Amniotic stem cell (primary cell): ENCODE data around the gene UTRN.

Source experiments
- DNase-seq: peaks from one replicate; lab custom pipeline; 2025; lab: John Stamatoyannopoulos, UW

Gene UTRN

DNA sequence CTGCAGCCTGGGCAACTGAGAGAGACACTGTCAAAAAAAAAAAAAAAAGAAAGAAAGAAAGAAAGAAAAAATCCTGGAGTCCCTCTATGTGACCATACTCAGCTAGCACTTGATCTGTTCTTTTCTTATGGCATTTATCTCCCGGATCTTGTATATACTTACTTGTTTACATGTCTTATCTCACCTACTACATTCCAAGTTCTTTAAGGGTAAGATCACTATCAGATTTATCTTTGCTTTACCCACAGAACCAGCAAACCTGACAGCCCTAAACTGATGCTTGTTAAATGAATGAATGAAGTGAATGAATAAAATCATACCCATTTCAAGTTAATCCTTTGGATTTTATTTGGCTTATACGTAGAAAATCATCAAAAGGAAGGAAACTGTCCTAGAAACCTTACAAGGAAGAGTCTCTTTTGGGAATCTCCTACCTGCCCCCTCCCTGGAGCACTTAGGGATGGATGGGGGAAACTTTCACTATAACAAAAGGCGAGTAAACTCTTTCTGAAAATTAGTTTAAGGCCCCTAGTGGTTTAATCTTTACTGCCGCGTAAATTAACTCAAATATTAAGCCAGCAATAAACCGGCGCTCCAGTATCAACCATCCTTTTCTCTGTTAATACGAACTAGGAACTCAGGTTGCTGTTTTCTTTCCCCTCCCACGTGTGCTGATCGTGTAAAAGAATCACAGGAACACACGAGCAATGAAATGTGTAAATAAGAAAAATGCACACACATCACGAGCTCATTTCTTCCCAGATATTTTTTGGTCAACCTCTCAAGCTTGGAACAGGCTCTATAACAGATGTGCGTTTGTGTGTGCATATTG, 1.3 kb upstream of the UTRN start:
- no peak for DNase-seq

GRCh38 chr6:144284478-144284782, 705 bp upstream of the UTRN start:
- no peak for DNase-seq

DNA sequence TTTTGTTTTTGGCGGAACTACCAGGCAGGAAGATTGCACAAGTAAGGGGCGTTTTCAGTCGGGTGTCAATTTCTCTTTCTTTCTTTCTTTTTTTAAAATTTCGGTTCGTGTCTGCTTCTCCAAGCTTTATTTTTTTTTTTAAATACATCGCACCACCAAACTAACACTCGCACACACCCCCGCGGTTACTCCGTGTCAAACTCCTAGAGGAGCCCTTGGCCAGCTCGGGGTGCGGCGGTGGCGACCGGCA, 338 bp downstream of the UTRN start:
- DNase-seq = no peak

- no peak for DNase-seq
Measured at GRCh38 chr6:144285798-144286502, 815 bp downstream of the UTRN start.

- DNase-seq = no peak
Measured at GRCh38 chr6:144286503-144287393, 1.6 kb downstream of the UTRN start.

DNA sequence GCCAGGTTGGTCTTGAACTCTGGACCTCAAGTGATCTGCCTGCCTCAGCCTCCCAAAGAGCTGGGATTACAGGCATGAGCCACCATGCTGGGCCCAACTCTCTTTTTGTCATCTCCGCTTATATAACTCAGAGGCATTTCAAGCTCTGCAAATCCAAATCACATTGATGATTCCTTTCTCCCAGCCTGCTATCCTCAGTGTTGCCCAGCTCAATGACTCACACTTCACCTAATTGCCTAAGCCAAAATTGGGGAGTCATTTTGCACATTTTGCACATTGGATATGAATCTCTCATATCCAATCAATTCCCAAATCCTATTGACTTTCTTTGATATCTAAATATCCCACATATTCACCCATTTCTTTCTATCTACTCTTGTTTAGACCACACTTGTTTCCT, 3.9 kb downstream of the UTRN start:
- DNase-seq = no peak

DNA sequence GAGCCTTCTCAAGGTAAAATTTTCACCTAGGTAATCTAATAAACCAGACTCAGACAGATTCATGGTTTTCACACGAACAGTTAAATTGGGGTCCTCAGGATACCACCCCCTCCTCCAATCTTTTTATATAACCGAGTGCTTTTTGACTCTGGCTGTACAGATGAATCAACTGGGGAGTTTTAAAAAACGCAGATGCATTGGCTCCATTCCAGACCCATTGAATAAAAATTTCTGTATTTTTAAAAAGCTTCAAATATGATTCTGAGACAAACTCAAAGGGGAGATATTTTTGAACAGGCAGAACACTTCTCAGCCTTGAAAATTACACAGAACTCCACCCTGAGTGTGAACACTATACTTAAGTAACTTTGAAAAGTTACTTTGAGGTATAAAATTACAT, 7.2 kb downstream of the UTRN start:
- no peak for DNase-seq

DNA sequence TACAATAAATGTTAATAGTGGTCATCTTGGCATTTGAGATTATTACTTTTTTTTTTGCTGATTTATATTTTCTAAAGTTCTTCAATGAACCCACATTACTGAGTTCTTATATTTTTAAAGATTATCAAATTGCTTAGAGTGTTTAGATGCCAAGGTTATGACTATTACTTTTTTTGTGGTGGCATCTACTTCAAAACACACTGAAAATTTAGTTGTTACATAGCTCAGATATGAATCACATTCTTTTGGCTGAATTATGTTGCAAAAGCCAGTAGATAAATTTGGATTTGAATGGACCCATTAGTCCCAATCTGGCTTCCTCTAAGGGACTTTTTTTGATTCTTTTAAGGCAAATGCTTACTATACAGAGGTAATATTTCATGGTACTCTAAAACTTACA, 8.9 kb downstream of the UTRN start:
- DNase-seq = peak; percentile 36

DNA sequence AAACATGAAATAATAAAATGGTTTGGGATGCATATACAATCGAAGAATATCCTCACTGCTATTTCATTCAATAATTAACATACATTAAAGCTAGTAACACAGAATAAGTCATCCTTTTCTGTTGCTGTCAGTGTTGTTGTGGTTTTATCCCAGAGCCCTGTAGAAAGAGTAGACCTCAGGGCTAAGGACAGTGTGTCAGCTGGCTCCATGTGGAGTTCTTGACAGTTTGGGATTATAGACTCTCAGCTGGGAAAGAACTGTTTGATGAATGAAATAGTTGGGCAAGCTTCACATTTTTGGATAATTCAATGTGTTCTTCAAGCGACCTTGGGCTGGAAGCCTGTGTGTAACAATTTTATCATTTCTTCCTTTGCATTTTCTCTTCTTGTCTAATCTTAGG, 10.1 kb downstream of the UTRN start:
- DNase-seq = no peak

GRCh38 chr6:144295981-144296767, 11.0 kb downstream of the UTRN start:
- no peak for DNase-seq

DNA sequence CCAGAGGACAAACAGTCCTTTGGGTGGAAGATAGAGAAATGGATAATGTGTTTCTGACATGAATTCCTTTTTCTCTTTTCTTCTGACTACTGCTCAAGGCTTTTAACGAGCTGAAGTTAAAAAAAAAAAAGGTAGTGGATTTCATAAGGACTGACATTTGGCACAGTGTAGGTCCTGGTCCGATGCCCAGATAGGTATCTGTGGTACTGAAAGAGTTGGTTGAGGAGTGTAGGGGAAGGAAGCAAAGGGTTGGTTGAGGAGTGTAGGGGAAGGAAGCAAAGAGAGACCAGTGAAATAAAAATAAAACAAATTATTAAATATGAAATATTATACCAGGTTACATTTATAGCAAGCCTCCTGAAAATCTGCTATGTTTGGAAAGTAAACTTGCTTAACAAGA, 11.8 kb downstream of the UTRN start:
- no peak for DNase-seq

GRCh38 chr6:144297511-144298100, 12.5 kb downstream of the UTRN start:
- no peak for DNase-seq

DNA sequence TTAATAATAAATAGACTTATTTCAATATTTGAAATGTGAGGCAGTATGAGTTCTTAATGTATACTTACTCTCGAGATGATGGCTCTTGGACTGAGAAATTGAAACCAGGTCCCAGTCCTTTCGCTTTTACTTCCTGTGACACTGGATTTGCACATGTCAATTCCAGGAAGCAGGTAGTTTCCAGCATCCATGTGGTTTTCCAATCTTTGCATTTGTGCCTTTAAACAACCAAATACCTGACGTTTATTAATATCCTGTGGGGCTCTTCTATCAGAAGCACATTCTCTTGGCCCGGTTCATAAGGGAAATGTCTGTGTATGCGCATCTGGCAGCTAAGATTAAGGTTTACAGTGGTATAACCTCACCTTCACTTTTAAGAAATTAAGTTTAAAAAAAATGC, 13.1 kb downstream of the UTRN start:
- DNase-seq = no peak

DNA sequence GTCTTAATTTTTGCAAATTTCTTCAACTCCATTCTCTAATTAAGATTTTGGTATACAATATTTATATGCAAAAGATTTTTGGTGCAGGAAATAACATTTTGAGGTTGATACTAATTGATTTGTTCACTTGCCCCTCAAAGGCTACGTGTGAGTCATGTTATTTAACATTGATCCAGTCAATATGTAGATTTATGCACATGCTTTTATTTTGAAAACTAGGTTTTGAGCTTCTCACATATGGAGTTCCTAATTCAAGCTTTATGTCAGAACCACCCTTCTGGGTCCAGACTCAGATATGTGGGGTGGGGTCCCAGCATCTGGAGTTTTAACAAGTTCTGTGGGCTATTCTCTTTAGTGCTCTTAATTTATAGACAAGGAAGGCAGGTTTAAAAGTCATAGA, 13.8 kb downstream of the UTRN start:
- DNase-seq = no peak

- DNase-seq = no peak
Measured at GRCh38 chr6:144302701-144303372, 17.7 kb downstream of the UTRN start.

DNA sequence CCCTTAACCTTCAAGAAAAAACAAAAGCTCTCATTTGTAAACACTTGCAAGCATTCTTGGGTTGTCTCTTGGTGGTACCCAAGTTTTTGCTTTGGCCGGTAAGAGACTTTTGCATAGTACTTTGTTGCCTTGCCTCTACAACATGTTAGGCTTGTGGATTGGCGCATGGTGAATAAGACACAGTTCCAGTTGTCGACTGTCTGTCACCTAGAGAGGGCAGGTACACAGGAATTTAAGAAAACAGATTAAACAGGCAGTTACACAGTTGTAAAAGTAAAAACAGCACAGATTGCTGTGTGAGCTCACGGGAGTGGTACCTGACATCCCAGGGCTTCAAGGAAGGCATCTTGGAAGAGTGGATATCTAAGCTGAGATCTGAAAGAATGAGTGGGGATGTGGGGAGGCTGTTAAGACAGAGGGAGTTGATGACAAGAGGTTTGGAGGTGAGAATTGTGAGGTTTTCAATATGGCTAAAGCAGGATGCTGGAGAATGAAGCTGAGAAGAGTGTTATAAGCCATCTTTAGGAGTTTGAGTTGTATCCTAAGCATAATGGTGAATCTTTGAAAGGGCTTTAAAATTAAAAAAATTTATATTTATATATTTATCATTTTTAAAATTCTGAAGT, 19.2 kb downstream of the UTRN start:
- no peak for DNase-seq

GRCh38 chr6:144305567-144305966, 20.4 kb downstream of the UTRN start:
- DNase-seq = no peak

DNA sequence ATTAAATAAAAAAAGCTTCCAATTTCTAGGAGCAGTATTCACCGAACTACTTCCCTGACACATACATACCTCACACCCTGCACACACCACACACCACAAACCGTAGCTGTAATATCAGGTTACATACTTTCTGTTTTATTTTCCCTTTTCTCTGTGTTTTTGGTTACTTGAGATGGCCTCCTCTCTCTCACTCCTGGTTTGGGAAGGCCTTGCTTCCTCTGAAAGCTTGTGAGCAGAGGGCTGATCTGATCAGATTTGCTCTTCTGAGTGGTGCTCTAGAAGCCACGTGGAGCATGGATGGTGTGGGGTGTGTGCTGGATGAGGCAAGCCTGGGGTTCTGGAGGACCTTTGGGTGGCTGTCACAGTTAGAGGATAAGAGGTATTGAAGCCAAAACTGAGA, 20.9 kb downstream of the UTRN start:
- no peak for DNase-seq

DNA sequence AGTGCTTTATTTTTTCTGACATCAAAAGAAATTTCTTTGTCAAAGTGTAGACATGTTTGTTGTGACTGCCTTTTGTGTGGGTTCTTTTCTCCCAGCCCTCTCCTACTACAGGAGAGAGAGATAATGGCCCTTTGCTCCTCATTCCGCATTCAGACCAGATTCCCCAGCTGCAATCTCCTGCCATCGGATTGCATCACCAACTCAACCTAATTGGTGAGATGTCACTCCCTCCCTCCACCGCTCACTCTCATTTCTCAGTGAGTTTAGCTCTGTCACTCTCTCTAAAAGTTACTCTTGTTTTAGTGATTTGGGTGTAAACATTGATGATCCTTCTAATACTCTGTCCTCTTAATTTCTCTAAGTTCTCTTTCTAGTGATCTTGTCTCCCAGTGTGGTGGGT, 22.7 kb downstream of the UTRN start:
- DNase-seq = no peak

- DNase-seq = no peak
Measured at GRCh38 chr6:144310765-144311164, 25.6 kb downstream of the UTRN start.

GRCh38 chr6:144311361-144311760, 26.2 kb downstream of the UTRN start:
- no peak for DNase-seq
